Vagina (tissue), 2 donors: Measurements from ENCODE around the gene INF2. TPM values are rescaled to one million over a fixed set of nuclear protein-coding genes. Genes with fewer than 3 reads are reported as not detected.

Experiments used
- DNase-seq, 2 donors: peaks; one replicate each; pipeline ENCODE4 v3.0.0-alpha.2; 2017; ENCODE audit errors: extremely low spot score in 2 of 2
- H3K27ac ChIP-seq: fragments of 200-600 bp; sonication (generic); one replicate; pipeline ENCODE4 v1.5.1; 2019
- H3K27me3 ChIP-seq: fragments of 200-600 bp; sonication (generic); one replicate; pipeline ENCODE4 v1.5.1; 2019
- H3K36me3 ChIP-seq, 2 donors: fragments of 200-600 bp; sonication (generic); one replicate each; pipeline ENCODE4 v1.5.1; 2017 to 2019
- H3K4me1 ChIP-seq: fragments of 200-600 bp; sonication (generic); one replicate; pipeline ENCODE4 v1.5.1; 2019
- H3K4me3 ChIP-seq, 2 donors: fragments of 200-600 bp; sonication (generic); 1 replicate in 1 of 2; 2 replicates in 1 of 2; pipeline ENCODE4 v1.5.1; 2016 to 2019
- H3K9me3 ChIP-seq: fragments of 200-600 bp; sonication (generic); one replicate; pipeline ENCODE4 v1.5.1; 2019
- CTCF ChIP-seq, 3 experiments: fragments of 450-650 bp in 2 of 3; fragments of 200-600 bp in 1 of 3; sonication (generic) in 1 of 3; IDR thresholded peaks; one replicate each; pipeline ENCODE4 v1.5.1; 2017 to 2019; ENCODE audit warnings: antibody characterized with exemption in 3 of 3, mild to moderate bottlenecking in 2 of 3, moderate library complexity in 2 of 3
- POLR2A ChIP-seq, 2 donors: fragments of 450-650 bp; IDR thresholded peaks; one replicate each; pipeline ENCODE4 v1.6.1; 2017; ENCODE audit warnings: antibody characterized with exemption in 2 of 2, mild to moderate bottlenecking in 2 of 2, moderate library complexity in 2 of 2
- POLR2AphosphoS5 ChIP-seq, 2 donors: sonication (generic); formaldehyde crosslinking; IDR thresholded peaks; one replicate each; pipeline ENCODE4 v1.9.0; 2017; ENCODE audit warnings: antibody characterized with exemption in 2 of 2, mild to moderate bottlenecking in 2 of 2, low read depth in 1 of 2; ENCODE audit not compliant: insufficient read depth in 1 of 2
- intact Hi-C: fragments of 100-400 bp; cut with DNase I; formaldehyde crosslinking; loops from one replicate; pipeline ENCODE4 v1.15.1; 2023
- total RNA-seq: library from RNA; depleted of rRNA; stranded (reverse); fragments of >200 nt; gene quantifications from one replicate; pipeline ENCODE4 v1.2.3, GENCODE V29; 2016

Gene INF2
- total RNA-seq, 1 donor from 2014 or later = 49.1 TPM

GRCh38 chr14:104657563-104658324 is 31.7 kb upstream of the INF2 start:
- Histone ChIP-seq H3K36me3 (no peaks in the 10 kb centered on the region), H3K27me3 (no peaks in the 10 kb centered on the region), H3K4me3 (no peak overlapping the region), H3K9me3 (no peaks in the 10 kb centered on the region), H3K4me1 (no peaks in the 10 kb centered on the region), H3K27ac (no peak overlapping the region)
- no peak for TF ChIP-seq POLR2A (IDR thresholded peaks at IDR 0.05)
- TF ChIP-seq CTCF (IDR thresholded peaks at IDR 0.05) = no peak
- TF ChIP-seq POLR2AphosphoS5 (IDR thresholded peaks at IDR 0.05; ENCODE audit: insufficient read depth in 1 of 2, low read depth in 1 of 2) = no peak
- no peak for DNase-seq
- intact Hi-C loops = no loop called here

GRCh38 chr14:104658325-104658712 is 31.1 kb upstream of the INF2 start:
- H3K27ac ChIP-seq = no peak overlapping the region
- H3K4me3 ChIP-seq = no peak overlapping the region
- no peak for DNase-seq
- H3K36me3 ChIP-seq = no peaks in the 10 kb centered on the region
- no peaks in the 10 kb centered on the region for H3K4me1 ChIP-seq
- H3K27me3 ChIP-seq = no peaks in the 10 kb centered on the region
- intact Hi-C loops = no loop called here
- H3K9me3 ChIP-seq = no peaks in the 10 kb centered on the region
- TF ChIP-seq POLR2A (IDR thresholded peaks at IDR 0.05) = no peak
- TF ChIP-seq POLR2AphosphoS5 (IDR thresholded peaks at IDR 0.05; ENCODE audit: insufficient read depth in 1 of 2, low read depth in 1 of 2) = no peak
- no peak for TF ChIP-seq CTCF (IDR thresholded peaks at IDR 0.05)

- no peaks in the 10 kb centered on the region for H3K36me3 ChIP-seq
- no peak overlapping the region for H3K27ac ChIP-seq
- TF ChIP-seq POLR2A (IDR thresholded peaks at IDR 0.05) (no peak), CTCF (IDR thresholded peaks at IDR 0.05) (no peak), POLR2AphosphoS5 (IDR thresholded peaks at IDR 0.05; ENCODE audit: insufficient read depth in 1 of 2, low read depth in 1 of 2) (no peak)
- no peaks in the 10 kb centered on the region for H3K27me3 ChIP-seq
- intact Hi-C loops = no loop called here
- H3K4me1 ChIP-seq = no peaks in the 10 kb centered on the region
- H3K4me3 ChIP-seq = no peak overlapping the region
- no peak for DNase-seq
- no peaks in the 10 kb centered on the region for H3K9me3 ChIP-seq
Measured at GRCh38 chr14:104659146-104659545, 30.3 kb upstream of the INF2 start.

- no peak overlapping the region for H3K27ac ChIP-seq
- DNase-seq = no peak
- H3K27me3 ChIP-seq = no peaks in the 10 kb centered on the region
- no peaks in the 10 kb centered on the region for H3K9me3 ChIP-seq
- intact Hi-C loops = no loop called here
- no peaks in the 10 kb centered on the region for H3K36me3 ChIP-seq
- no peak overlapping the region for H3K4me3 ChIP-seq
- TF ChIP-seq POLR2A (IDR thresholded peaks at IDR 0.05) (no peak), CTCF (IDR thresholded peaks at IDR 0.05) (no peak), POLR2AphosphoS5 (IDR thresholded peaks at IDR 0.05; ENCODE audit: insufficient read depth in 1 of 2, low read depth in 1 of 2) (no peak)
- H3K4me1 ChIP-seq = no peaks in the 10 kb centered on the region
Measured at GRCh38 chr14:104659764-104660523, 29.5 kb upstream of the INF2 start.

- H3K27ac ChIP-seq = no peak overlapping the region
- H3K9me3 ChIP-seq = no peaks in the 10 kb centered on the region
- H3K4me1 ChIP-seq = peaks cover 3% of the 10 kb centered on the region
- H3K36me3 ChIP-seq = no peaks in the 10 kb centered on the region
- H3K27me3 ChIP-seq = no peaks in the 10 kb centered on the region
- no peak overlapping the region for H3K4me3 ChIP-seq
- no peak for DNase-seq
- no peak for TF ChIP-seq POLR2A (IDR thresholded peaks at IDR 0.05)
- no peak for TF ChIP-seq POLR2AphosphoS5 (IDR thresholded peaks at IDR 0.05; ENCODE audit: insufficient read depth in 1 of 2, low read depth in 1 of 2)
- no peak for TF ChIP-seq CTCF (IDR thresholded peaks at IDR 0.05)
- intact Hi-C loops = no loop called here
Measured at GRCh38 chr14:104660597-104660996, 28.8 kb upstream of the INF2 start.
